Eye (tissue), 1 donor: ENCODE measurements around the gene NT5C2.
A peak's percentile ranks its signal among the peaks of the same experiment; 100 is the strongest.

Experiments
- DNase-seq: peaks from one replicate; pipeline ENCODE4 v3.0.0-alpha.2; 2015

NT5C2 gene

DNA sequence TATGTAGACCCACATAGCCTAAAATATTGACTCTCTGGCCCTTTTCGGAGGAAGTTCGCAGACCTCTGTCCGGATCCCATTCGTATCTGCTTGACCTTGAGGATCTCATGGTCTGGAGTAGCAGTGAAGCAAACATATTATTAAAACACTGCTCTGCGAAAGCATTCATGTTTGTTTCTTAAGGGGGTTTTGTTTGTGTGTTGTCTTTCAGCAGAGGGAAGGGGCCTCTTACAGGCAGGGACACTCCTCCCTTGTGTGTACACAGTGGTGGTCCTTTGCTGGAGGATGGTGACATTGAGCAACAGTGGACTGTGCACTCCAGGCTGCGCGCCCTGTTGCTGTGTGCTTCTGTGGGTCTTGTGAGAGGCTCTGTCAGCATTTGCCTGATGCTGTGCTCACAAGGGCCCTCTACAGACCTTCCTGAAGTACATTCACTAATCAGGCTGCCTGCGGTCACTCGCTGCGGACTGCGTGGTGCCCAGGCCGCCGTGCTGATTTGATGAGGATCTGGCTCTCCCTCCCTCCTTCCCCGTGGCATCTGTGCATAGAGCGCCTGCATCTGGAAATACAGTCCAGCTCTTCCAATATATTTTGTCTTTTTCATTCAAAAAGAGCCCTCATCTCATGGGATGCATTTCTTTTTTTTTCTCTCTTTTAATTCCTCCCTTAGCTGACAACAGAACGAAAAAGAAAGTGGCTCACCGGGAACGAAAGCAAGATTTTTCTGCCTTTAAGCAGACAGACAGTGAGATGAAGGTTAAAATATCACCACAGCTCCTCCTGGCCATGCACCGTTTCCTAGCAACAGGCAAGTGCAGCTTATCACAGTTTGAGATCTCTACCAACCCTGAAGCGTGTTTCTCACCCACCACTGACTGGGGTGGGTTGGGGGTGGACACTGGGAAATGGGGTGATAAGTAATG is 139.2 kb downstream of the NT5C2 start:
- DNase-seq: peak; percentile 50

- no peak for DNase-seq
Observed at GRCh38 chr10:103049237-103049636, 143.8 kb downstream of the NT5C2 start.

DNA sequence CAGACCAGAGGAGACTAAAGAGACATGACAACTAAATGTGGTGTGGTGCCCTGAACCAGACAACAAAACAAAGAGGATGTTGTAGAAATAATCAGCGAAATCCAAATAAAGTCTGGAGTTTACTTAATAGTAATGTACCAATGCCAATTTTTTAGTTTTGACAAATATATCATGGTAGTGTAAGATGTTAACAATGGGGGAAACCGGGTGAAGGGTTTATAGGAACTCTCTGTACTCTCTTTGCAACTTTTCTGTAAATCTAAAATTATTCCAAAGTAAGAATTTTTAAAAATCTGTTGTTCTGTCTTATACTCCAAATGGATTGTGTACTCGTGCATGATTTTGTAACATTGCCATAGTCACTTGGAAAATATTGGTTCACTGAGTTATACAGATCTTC is 145.7 kb downstream of the NT5C2 start:
- no peak for DNase-seq

DNA sequence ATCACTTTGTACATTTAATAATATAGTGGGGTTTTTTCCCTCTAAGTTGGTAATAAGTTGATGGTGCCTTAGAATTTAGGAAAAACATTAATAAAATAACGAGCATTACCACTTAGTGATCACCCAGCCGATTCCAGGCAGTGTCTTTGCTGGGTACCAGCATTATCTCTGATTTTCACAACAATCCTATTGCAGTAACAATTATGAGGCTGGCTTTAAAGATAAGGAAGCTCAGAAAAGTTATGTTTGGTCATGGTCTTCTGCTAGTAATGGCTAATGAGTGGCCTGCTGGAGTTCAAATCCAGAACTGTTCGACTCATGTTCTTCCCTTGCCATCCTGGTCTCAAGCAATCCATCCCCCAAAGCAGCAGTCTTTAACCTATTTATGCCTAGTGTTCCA is 147.1 kb downstream of the NT5C2 start:
- DNase-seq: no peak

GRCh38 chr10:103044942-103045489 is 148.1 kb downstream of the NT5C2 start:
- DNase-seq: peak; percentile 35

DNA sequence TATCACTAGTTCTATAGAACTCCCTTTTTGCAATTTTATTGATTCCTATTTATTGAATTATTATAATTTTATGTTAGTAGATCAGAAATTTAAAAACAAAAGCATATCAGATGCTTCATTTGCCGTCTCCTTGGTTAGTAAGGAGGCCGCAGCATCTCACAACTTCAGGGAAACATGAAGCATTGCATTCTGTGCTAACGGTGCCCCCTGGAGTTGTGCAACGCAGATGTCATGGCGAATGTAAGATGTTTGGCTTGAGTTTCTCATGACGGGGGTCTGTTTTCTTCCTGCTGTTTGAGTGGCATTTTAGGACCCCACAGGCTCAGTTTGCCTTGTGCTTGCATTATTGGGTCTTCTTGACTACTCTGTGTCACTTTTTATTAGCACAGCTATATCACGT is 150.2 kb downstream of the NT5C2 start:
- DNase-seq: no peak

GRCh38 chr10:103042129-103042528 is 150.9 kb downstream of the NT5C2 start:
- no peak for DNase-seq

GRCh38 chr10:103041391-103041790 is 151.7 kb downstream of the NT5C2 start:
- no peak for DNase-seq

DNA sequence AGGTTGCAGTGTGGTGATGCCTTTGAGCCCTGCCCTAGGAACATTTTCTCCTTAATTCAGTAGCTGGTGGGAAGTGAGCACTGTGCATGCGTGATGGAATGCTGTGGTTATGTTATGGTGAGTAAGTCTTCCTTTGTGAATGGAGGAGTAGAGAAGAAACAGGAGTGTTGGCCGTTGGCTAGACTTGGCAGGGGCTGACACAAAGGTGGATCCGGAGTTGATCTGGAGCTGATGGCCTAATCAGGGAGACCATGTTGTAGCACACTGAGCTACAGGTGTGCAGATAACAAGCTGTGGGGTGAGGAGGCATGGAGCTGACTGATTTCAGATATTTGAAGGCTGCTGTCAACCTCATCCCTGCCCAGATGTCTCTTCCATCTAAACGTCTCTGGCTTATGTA is 152.7 kb downstream of the NT5C2 start:
- no peak for DNase-seq

GRCh38 chr10:103038570-103038969 is 154.5 kb downstream of the NT5C2 start:
- no peak for DNase-seq
